Glomerular endothelial cell (primary cell): ENCODE results near the gene MED13L. TPM values are rescaled to one million over a fixed set of nuclear protein-coding genes. Genes with fewer than 3 reads are reported as not detected.

Experiments
- DNase-seq: peaks from one replicate; pipeline ENCODE4 v3.0.0-alpha.2; 2011; ENCODE audit warnings: low read depth, low spot score; ENCODE audit errors: extremely low read depth
- total RNA-seq: library from RNA; depleted of rRNA; stranded (reverse); fragments of >200 nt; gene quantifications from 2 replicates; pipeline ENCODE4 v1.2.3, GENCODE V29; 2015

Gene MED13L
- total RNA-seq, 1 donor from 2014 or later = 57.5 TPM

DNA sequence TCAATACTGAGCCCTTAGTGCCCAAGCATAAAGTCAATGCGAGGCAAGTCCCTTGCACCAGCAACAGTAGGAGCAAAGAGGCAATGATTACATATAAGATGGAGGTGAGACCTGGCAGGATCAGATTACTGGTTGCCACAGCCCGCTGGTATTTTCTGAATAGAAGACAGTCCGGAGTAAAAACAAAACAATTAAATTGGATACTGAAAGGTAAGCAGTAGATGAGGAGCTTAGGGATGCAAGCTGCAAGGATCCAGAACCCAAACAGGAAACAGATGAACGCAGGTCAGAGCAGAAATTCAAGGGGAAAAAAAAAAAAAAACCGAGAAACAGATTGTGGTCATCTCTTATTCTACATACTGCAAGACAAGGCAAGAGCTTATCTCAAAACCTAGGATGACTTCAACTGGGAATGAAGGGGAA lies 119.6 kb downstream of the MED13L start:
- DNase-seq = no peak

- no peak for DNase-seq
Measured at GRCh38 chr12:116156614-116157013, 120.9 kb downstream of the MED13L start.

DNA sequence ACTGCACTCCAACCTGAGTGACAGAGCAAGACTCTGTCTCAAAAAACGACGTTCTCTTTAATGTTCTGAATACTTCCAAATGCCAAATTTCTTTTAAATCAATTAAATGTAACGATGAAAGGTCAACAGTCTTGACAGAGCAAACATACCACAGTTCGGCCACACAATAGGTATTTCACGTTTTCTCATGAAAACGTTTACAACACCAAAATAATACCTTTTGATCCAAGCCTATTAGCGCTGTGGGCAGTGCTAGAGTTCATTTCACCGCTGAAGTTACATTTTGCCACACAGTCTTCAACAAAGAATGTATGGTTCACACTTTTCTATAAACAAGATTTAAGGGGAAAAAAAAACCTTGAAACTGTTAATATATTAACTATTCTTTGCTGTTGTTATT lies 122.1 kb downstream of the MED13L start:
- DNase-seq = no peak

DNA sequence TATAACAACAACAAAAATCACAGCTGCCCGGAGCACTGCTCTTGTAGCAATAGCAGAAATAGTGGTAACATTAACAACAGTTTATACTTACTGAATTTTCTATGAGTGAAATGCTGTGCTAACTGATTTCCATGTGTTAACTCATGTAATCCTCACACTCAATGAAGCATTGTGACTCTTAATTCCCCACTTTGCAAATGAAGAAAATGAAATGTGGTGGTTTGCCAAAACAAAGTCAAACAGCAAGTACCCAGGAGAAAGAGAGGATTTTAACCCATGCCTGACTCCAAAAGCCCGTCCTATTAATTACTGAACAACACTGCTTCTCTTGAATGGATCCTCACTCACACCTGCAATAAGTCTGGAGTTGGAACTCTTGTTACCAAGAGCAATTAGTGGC lies 123.5 kb downstream of the MED13L start:
- DNase-seq = no peak

- no peak for DNase-seq
Measured at GRCh38 chr12:116153113-116153512, 124.4 kb downstream of the MED13L start.

- DNase-seq = no peak
Measured at GRCh38 chr12:116152268-116152667, 125.2 kb downstream of the MED13L start.

DNA sequence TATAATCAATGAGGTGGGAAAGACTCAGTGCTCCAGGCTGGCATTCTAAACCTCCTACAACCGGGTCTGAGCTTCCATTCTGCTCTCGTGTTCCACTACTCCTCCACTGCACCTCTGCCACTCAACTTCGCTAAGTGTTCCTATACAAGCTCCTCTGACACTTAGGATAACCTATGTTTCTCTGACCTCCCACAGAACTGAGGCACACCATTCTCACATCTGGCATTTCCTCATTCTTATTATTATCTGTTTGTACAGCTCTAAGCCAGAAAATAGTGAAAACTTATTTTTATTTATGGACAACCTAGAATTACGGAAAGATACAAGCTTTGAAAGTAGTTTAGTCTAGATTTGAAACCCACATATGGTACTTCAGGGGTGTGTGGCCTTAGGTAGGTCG lies 127.0 kb downstream of the MED13L start:
- no peak for DNase-seq

DNA sequence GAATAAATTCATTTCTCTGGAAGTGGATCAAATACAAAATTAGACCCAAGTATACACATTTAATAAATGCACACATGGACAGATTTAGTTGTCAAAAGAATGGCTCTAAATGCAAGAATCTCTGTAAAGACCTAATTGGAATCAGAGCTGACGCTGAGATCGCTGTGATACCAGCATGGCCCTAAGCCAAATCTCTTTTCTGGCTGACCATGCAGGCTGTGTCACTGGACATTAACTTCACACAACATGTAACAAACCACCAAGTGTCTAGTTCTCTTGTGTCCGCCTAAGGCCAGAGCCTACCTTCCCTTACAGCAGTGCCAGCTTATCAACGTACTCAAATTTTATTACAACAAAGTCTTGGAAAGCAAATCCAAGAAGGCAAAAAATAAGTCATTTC lies 127.5 kb downstream of the MED13L start:
- DNase-seq = no peak

GRCh38 chr12:116148844-116149243 lies 128.6 kb downstream of the MED13L start:
- no peak for DNase-seq

DNA sequence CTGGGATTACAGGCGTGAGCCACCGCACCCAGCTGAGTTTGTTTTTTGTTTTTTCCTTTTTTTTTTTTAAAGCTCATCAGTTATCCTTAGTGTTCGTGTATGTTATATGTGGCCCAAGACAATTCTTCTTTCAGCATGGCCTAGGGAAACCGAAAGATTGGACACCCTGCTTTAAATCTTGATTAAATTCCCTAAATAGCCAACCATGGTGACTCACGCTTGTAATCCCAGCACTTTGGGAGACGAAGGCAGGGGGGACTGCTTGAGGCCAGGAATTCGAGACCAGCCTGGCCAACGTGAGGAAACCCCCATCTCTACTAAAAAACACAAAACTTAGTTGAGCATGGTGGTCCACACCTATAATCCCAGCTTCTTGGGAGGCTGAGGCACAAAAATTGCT lies 131.1 kb downstream of the MED13L start:
- DNase-seq = no peak

GRCh38 chr12:116145451-116145850 lies 132.0 kb downstream of the MED13L start:
- DNase-seq = no peak

GRCh38 chr12:116144384-116144783 lies 133.1 kb downstream of the MED13L start:
- DNase-seq = no peak

- no peak for DNase-seq
Measured at GRCh38 chr12:116143909-116144308, 133.6 kb downstream of the MED13L start.

DNA sequence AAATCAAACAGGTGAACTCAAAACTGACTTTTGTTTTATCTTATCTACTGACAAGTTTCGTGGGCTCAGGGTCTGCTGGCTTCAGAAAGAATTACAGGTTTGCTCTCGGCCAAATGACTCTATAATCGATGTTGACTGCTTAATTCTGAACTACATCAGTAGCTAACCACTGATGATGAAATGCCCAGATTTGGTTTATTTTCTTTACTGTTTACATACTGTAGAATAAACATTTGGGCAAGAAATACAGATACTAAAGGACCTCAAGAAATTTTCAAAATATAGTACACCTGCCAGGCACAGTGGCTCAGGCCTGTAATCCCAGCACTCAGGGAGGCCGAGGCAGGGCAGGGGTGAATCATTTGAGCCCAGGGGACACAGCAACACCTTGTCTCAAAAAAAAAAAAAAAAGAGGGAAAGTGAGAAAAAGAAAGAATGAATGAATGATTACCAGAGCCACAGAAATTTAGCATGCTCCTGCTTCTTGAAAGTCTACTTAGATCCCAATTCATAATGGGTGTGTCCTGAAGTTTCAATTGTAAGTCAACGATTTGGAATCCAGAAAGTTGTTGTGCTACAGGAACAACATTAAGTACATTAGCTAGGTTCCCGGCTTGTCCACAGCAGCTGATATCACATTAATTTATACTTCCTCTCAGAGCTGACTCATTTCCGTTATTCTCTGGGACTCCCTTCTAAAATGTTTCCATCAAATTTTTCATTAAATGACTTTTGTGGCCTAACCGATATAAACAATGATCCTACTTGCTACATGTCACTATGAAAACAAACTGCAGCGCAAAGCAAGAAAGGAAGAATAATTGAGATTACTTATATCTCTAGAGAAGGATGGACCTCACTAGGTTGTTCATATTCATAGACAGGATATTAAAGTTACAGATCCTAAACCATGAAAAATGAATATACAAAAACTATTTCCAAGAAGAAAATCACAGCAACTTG lies 134.3 kb downstream of the MED13L start:
- DNase-seq = peak; percentile 92

DNA sequence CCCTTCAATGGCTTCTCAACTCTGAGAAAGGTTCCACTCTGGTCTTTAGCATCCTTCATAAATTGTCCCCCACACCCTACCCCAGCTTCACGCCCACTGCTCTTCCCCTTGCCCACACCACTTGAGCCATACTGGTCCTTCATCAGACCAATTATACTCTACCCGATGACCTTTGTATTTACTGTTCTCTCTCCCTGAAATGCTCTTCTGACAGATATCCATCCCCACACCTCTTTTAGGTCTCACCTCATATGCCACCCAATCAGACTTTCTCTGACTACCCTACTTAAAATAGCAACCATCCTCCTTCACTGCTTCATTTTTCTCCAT lies 135.7 kb downstream of the MED13L start:
- DNase-seq = no peak

GRCh38 chr12:116141110-116141832 lies 136.2 kb downstream of the MED13L start:
- no peak for DNase-seq

DNA sequence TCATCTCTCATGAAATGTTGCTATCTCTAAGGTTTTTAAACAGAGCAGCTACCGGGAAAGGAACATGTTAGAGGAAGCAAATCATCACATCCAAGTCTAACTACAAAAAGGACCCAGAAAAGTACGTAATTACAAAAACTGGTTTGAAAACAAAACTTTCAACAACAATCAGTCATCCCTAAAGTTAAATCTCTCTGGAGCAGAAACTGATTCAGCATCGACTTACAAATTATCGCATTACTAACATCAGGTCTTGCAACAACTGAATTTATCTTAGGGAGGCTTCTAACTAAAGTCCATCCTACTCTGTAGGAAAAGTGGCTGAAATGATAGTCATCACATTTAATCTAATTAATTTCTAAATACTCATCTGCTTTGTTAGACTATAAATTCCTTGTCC lies 137.0 kb downstream of the MED13L start:
- DNase-seq = no peak

DNA sequence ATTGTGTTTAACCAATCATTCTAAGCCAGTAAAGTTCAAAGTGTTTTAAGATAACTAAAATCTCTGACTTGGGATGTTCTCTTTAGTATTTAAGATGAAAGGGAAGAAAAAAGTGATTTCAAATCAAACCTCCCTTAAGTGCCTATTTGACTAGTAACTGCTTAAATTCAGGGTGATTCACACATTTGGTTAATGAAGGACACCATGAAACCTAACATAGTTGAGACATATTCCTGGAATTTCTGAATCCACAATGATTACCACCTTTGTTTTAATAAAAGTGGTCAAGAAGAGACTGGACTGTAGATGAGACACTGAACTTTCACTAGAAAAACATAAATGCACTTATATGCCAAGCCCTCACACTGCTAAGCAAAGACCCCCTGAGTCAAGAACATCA lies 138.7 kb downstream of the MED13L start:
- DNase-seq = no peak

- DNase-seq = no peak
Measured at GRCh38 chr12:116138364-116138763, 139.1 kb downstream of the MED13L start.

DNA sequence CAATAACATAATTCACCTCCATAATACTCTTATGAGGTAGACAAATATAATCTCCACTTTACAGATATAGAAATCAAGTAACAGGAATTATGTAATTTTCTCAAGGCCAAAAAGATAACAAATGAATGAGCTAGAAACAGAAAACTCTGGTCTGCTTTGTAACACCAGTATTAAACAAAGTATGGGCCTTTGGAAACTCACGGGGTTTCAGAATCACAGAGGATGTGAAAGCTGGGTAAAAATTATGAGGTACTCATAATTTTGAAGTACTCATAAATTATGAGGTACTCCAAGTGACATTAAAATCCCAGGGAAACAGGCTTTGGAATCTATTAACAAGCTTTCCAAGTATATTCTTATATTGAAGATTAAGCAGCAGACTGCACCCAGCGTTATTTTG lies 140.2 kb downstream of the MED13L start:
- no peak for DNase-seq

DNA sequence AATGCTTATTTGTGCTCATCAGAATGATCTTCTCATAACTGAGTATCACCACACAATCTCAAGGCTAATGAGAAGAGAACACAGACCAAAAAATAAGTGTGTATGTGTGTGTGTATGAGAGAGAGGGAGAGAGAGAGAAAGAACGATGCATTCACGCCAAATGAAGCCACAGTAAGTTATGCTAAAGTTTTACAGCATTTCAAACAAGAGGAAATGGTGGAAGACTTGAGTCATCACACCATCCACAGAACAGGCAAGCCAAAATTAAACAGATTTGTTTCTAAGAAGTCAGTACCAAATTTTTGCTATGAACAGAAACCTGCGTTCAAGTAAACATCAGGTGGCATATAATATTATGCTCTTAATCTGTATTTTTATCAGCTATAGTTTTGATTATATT lies 141.2 kb downstream of the MED13L start:
- no peak for DNase-seq
